Ovary (tissue), 3 donors: ENCODE results near the gene ZNF846.

Experiments
- CTCF ChIP-seq, 3 donors: fragments of 450-650 bp in 2 of 3; fragments of 200-600 bp in 1 of 3; IDR thresholded peaks; one replicate each; pipeline versions ENCODE4 v1.5.1 to v1.8.0; 2016 to 2022; ENCODE audit warnings: antibody characterized with exemption in 3 of 3, mild to moderate bottlenecking in 1 of 3
- POLR2A ChIP-seq: fragments of 450-650 bp; IDR thresholded peaks from one replicate; pipeline ENCODE4 v1.6.1; 2017; ENCODE audit warnings: antibody characterized with exemption, mild to moderate bottlenecking, moderate library complexity
- donor health status: DM: no; HTN: no; CAD: no.

- no peak for TF ChIP-seq CTCF (IDR thresholded peaks at IDR 0.05)
- no peak for TF ChIP-seq POLR2A
Observed at GRCh38 chr19:9797871-9798270, 29.3 kb upstream of the ZNF846 start.
